ENCODE results near the gene ARHGEF12.

- TF ChIP-seq POLR2AphosphoS5 (IDR thresholded peaks at IDR 0.05) = no peak
- TF ChIP-seq, protein P1, sequence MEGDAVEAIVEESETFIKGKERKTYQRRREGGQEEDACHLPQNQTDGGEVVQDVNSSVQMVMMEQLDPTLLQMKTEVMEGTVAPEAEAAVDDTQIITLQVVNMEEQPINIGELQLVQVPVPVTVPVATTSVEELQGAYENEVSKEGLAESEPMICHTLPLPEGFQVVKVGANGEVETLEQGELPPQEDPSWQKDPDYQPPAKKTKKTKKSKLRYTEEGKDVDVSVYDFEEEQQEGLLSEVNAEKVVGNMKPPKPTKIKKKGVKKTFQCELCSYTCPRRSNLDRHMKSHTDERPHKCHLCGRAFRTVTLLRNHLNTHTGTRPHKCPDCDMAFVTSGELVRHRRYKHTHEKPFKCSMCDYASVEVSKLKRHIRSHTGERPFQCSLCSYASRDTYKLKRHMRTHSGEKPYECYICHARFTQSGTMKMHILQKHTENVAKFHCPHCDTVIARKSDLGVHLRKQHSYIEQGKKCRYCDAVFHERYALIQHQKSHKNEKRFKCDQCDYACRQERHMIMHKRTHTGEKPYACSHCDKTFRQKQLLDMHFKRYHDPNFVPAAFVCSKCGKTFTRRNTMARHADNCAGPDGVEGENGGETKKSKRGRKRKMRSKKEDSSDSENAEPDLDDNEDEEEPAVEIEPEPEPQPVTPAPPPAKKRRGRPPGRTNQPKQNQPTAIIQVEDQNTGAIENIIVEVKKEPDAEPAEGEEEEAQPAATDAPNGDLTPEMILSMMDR (IDR thresholded peaks at IDR 0.05) = no peak
These were observed 30.9 kb upstream of the ARHGEF12 start for GRCh38 chr11:120305286-120305685.
